Measurements from ENCODE around the gene FUT7.

FUT7 gene, protein sequence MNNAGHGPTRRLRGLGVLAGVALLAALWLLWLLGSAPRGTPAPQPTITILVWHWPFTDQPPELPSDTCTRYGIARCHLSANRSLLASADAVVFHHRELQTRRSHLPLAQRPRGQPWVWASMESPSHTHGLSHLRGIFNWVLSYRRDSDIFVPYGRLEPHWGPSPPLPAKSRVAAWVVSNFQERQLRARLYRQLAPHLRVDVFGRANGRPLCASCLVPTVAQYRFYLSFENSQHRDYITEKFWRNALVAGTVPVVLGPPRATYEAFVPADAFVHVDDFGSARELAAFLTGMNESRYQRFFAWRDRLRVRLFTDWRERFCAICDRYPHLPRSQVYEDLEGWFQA

DNA sequence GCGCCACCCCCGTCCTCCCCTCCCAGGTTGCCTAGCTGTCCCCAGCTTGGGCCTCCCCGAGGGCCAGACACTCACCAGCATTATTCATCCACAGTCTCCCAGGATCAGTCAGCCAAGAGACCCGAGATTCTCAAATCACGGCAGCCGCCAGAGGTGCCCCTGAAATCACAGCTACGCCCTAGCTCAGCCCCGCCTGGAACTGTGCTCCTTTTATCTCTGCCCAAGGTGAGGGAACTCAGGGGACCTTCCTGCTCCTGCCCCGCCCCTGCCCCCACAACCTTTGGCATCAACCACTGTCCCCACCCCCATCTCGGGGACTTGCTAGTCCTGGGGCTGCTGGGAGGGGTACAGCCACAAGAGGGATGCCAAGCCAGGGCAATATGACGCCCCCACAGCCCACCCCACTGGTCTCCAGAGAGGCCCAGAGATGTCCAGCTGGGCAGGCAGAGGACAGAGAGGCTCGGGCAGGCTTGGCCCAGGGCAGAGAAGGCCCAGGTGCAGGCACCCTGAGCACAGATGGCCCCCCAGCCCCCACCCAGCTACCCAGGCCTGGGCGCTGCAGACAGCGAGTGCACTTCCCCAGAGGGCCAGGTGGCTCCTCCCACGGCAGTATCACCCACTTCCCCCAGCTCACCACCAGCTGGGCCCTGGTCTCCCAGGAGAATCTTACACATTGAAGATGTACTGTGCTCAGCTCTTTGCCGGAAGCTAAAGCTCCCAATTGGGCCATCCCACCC, at the start of gene FUT7:
Gene FUT7, minus strand, starts transcription at position 185 of the 737 bp plus-strand sequence. Its CDS starts 97 bp downstream, at position 88.
- no peak for DNase-seq (ENCODE audit: low read depth)

DNA sequence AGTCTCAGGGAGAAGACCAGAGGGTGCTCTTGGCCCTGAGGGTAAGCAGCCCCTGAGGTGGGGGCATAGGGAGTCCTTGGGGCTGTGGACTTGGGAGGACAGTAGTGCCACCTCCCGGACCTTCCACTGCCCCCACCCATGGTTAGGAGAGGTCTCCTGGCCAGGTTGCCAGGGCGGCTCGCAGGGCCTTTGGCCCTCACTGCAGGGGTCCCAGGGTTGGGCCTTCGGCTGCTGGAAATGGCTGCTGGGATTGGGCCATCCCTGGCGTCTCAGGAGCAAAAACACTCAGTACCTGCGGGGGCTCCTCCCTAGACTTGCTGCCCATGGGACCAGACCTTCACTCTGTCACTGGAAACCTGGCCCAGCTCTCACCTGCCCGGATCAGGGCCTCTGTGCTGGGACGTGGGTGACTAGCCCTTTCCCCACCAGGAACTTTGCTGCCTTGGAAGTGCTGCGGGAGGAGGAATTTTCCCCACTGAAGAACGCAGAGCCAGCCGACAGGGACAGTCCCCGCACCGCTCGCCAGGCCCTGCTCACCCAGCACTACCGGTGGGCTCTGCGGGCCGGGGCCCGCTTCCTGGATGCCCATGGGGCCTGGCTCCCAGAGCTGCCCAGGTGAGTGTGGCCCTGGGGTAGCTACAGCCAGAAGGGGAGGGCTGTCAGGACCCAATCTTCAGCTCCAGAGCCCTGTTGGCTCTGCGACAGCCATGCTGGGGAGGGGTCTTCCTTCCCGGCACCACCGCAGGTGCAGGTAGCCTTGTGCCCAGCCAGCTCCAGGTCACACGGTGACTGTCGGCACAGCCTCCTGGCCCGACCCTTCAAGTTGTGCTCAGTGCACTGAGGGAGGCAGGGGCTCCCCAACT, 48.6 kb upstream of the FUT7 start:
- DNase-seq (ENCODE audit: low read depth) = no peak

DNA sequence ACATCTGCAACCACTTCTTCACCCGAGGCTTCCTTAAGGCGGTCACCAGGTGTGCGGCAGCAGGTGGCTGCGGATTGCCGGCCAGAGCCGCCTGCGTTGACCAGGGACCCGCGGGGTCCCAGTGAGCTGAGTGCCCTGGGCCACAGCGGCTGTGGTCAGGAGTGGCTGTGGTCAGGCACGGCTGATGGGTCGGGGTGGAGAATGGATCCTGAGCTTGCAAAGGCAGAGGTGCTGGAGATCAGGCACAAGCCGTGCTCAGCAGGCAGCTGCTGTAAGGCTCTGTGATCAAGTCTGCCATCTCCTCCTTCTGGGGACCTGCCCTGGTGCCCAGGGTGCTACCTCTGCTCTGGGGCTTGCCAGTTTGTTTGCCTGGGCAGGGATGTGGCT, 47.5 kb upstream of the FUT7 start:
- DNase-seq (ENCODE audit: low read depth) = no peak

DNA sequence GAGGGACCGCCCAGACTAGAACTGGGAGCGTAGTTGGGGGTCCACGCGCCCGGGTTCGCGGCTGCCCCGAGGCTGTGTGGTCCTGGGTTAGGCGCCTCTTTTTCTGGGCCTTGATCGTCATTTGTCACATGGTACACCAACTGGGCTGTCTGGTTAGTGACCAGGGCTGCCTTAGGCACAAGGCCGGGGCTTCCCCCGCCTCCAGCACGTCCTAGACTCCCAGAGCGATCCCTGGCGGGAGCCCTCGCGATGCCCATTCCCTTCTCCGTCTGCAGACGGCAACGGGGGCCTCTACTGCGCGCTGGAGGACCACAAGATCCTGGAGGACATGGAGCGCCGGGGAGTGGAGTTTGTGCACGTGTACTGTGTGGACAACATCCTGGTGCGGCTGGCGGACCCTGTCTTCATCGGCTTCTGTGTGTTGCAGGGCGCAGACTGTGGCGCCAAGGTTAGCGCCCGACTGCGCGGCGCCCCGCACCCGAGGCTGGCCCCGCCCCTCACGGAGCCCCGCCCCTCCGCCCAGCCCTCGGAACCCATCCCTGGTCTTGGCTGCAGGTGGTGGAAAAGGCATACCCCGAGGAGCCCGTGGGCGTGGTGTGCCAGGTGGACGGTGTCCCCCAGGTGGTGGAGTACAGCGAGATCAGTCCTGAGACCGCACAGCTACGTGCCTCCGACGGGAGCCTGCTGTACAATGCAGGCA, 47.0 kb upstream of the FUT7 start:
- no peak for DNase-seq (ENCODE audit: low read depth)

DNA sequence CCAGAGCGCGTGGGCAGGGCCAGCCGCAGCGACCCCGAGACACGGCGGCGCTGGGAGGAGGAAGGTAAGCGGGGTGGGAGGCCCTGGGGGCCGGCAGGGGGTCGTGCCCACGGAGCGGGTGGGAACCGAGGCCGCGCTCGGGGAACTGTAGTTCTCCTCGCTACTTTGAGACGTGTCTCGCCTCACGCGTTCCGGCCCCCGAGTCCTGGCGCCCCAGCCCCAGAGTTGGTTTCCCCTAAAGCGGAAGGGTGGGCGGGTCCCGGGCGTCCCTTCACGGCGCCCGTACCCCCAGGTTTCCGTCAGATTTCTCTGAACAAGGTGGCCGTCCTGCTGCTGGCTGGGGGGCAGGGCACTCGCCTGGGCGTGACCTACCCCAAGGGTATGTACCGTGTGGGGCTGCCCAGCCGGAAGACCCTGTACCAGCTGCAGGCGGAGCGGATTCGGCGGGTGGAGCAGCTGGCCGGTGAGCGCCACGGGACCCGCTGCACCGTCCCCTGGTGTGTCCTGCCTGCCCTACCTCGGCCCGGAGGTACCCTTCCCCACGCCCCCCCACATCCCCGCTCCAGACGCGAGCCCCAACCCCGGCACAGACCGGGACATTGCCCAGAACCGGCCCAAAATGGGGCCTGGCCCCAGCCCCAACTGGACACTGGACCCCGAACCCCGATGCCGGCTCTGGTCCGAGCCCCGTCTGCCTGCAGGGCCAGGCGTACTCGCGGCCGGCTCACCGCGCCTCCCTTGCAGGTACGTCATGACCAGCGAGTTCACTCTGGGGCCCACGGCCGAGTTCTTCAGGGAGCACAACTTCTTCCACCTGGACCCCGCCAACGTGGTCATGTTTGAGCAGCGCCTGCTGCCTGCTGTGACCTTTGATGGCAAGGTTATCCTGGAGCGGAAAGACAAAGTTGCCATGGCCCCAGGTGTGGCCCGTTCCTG, 46.1 kb upstream of the FUT7 start:
- no peak for DNase-seq (ENCODE audit: low read depth)

DNA sequence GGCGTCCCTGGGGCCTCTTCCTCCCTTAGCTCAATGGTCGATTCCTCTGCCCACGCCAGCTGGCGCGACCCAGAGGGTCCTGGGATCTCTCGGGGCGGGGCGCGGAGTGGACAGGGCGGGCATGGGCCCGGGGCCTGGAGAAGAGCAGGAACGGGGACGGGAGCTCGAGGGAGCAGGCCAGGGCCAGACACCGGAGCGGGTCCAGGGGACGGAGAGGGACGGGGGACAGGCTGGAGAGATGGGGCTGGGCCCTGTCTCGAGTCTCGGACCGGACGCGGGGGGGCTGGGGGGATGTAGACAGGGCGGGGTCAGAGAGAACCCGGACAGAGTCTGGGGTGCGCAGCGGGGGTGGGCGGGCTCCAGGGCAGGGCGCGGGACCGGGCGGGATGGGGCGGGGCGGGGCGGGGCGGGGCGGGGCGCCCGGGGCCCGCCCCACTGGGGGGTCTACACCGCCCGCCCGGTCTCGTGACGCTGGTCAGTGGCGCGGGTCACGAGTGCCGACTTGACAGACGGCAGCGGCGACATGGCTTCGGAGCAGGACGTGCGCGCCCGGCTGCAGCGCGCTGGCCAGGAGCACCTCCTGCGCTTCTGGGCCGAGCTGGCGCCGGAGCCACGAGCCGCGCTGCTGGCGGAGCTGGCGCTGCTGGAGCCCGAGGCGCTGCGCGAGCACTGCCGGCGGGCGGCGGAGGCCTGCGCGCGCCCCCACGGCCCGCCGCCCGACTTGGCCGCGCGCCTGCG, 45.3 kb upstream of the FUT7 start, which contains the start of gene UAP1L1:
Gene UAP1L1, plus strand, starts transcription at position 508 of the 738 bp plus-strand sequence. Its CDS starts 16 bp downstream, at position 524.
- DNase-seq (ENCODE audit: low read depth) = no peak

DNA sequence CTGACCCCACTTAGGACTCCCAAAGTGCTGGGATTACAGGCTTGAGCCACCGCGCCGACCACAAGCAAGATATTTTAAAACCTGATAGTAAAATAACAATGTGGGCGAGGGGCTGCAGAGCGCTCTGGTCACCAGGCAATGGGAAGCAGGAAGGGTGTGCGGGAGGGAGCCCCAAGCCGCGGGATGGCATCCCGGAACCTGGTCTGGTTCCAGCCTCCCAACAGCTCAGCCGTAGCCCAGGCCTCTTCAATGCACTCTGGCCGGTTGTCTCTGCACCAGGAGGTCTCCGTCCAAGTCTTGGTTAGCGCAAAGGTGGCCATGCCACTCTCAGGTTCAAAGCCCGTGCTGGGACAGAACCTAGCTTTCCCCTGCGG, 44.7 kb upstream of the FUT7 start:
- DNase-seq (ENCODE audit: low read depth) = no peak

DNA sequence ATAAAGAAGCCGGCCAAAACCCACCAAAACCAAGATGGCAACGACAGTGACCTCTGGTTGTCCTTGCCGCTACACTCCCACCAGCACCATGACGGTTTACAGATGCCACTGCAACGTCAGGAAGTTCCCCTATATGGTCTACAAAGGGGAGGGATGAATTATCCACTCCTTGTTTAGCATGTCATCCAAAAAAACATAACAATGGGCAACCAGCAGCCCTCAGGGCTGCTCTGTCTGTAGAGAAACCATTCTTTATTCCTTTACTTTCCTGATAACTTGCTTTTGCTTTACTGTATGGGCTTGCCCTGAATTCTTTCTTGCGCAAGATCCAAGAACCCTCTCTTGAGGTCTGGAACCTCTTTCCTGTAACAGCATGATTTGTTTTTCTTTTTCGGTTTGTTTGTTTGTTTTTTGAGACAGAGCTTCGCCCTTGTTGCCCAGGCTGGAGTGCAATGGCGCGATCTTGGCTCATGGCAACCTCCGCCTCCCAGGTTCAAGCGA, 43.4 kb upstream of the FUT7 start:
- no peak for DNase-seq (ENCODE audit: low read depth)

DNA sequence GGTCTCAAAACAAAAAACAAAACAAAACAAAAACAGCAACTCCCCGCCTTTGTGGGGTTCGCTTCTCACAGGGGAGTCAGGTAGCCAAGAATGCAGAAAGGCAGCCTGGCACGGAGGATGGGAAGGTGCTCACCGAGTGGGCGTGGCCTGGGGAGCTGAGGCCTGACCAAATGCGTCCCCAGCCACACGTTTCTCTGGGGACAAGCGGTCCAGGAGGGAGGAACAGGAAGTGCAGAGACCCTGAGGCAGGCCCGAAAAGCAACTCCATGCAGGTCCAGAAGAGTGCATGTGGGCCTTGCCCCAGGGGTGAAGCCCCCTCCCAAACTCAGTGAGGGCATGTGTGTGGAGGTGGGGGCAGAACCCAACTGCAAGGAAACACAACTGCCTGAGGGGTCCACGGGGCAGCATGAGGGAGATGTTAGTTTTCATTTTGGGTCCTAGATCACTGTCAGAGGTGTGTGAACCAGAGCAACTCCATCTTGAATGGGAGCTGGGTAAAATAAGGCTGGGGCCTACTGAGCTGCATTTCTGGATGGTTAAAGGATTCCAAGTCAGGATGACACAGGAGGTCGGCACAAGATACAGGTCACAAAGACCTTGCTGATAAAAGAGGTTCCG, 42.9 kb upstream of the FUT7 start:
- no peak for DNase-seq (ENCODE audit: low read depth)

DNA sequence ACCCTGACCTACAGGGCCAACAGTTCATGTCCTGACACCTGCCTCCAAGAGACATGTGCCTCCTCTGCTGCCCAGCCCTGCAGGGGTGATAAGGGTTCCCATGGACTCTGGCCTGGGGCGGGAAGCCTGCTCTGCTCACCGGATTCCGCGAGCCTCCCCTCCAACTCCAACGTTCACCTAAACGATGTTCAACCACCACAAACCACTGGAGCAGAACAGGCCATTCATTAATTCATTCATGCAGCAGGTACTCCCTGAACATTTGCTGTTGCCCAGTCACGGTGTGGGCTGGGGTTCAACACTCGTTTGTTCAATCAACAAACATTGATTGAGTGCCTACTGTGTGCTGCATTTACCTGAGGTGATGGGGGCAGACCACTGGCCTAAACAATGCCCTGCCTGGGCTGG, 42.1 kb upstream of the FUT7 start:
- no peak for DNase-seq (ENCODE audit: low read depth)

DNA sequence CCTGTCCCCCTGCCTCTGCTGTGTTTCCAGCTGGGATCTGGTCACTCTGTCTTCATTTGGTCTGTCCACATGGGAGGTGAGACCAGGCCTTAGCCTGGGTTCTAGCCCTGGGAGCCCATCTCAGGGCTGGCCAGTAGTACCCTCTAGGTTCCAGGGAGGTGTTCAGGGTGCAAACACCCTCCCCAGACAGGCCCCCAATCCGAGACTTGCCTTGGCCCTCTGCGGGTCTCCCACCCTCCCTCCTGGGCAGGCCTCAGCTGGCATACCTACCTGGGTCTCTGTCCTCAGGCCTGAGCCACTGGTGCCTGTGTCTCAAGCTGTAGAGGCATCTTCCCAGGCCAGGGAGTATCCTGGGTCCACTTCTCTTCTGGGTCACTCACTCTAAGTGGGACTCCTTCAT, 39.4 kb upstream of the FUT7 start:
- DNase-seq (ENCODE audit: low read depth) = no peak

DNA sequence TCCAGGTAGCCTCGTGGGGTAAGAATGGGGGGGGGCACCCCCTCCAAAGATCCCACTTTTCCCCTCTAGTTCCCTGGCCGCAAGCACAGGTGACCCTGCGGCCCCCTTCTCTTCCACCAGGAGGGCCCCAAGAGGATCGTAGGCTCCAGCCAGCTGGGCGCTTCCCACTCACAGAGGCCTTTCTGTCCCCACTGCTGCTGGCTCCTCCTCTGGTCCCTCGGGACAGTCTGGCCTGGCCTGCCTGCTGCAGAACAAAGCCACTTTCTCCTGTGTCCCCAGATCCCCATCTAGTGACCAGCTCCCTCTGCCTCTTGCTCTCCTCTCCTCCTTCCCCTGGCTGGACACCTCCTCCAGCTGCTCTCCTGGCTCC, 39.0 kb upstream of the FUT7 start:
- no peak for DNase-seq (ENCODE audit: low read depth)

DNA sequence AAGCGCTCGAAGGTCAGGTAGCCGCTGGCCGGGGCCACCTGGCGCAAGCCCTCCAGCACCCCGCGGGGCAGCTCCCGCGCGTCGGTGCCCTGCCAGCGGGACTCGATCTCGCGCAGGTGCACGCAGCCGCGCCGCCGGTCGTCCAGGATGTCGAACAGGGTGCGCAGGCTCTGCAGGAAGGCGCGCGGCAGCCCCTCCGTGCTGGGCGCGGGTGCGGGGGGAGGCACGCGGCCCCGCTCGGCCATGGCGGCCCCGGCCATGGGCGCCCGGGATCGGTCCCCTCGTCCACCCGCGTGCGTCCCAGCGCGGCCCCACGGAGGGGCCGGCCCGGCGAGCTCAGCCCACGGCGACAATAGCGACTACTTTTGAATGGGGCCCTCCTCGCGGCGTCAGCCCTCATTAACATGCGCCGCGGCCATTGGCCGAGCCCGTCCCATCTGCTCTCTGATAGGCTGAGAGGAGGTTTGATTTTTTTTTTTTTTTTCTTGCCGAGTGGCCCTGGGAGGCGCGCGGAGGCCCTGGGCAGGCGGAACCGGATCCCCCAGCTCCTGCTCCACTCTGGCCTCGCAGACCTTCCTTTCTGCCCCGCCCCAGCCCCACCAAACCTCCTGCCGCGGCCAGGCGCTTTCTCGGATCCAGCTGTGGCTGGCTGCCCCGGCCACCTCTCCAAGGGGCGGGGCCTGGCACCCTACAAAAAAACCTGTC, 38.5 kb upstream of the FUT7 start, which contains the start of gene SAPCD2:
Gene SAPCD2, minus strand, starts transcription at position 357 of the 705 bp plus-strand sequence. Its CDS starts 97 bp downstream, at position 260.
- no peak for DNase-seq (ENCODE audit: low read depth)

DNA sequence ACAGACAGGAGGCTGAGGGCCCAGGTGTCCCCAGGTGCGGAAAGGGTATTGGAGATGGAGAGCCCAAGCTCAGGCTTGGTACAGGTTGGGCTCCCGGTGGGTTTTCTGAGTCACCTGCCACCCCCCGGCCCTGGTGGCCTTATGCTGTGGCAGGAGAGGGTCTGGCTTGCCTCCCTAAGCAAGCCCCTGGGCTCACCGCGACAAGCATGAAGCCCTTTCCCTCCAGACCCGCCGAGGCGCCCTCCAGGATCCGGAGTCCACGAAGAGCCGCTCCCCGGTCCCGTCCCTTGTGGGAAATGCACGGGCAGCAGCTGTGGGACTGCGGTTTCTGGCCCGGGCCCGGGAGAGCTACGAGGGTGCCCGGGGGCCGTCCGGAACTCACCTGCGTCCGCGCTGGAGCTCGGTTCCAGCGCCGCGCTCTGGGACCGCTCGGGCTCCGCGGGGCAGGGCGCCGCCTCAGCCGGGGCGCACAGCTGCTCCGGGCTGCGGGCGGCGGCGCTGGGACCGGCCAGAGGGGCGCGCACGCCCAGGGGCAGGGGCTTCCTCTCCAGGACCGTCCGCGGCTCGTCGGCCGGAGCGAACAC, 37.7 kb upstream of the FUT7 start:
- no peak for DNase-seq (ENCODE audit: low read depth)

DNA sequence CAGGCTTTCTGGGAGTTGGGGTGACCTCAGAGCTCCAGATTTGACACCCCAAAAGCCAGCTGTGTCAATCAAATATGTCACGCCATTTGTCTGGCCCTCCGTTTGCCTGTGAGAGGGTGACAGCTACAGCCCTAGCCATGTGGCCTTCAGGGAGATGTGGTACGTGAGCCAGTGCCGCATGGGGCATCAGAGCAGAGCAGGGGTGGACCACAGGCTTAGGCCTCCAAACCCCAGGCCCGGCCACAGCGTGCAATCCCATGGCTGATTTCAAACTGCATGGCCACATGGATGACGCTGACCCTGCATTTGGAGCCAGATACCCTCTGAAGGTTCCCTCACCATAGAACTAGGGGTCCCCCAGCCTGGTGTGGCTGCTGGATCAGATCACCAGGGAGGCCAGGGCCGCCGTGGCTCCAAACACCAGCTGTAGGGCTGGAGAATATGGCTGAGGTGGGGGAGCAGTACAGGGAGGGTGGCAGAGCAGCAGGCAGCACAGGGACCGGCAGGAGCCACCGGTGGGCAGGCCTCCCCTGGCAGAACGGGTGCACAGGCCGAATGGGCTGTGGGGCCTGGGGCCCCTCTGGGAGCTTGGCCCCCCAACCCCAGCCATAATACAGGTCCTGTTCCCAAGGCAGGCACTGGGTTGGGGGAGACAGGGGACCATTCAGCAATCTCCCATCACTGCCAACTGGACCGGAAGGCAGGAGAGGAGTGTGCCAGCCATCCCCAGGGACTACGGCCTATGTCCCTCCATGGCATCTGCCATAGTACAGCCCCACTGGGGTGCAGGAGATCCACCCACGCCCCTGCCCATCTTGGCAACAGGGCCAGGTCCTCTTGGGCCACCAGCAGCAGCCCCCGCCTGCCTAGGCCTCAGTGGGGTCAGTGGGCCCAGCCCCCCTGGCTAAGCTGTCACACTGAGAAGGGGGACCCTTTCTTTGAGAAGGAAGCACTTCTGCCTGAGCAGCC, 36.9 kb upstream of the FUT7 start:
- no peak for DNase-seq (ENCODE audit: low read depth)

DNA sequence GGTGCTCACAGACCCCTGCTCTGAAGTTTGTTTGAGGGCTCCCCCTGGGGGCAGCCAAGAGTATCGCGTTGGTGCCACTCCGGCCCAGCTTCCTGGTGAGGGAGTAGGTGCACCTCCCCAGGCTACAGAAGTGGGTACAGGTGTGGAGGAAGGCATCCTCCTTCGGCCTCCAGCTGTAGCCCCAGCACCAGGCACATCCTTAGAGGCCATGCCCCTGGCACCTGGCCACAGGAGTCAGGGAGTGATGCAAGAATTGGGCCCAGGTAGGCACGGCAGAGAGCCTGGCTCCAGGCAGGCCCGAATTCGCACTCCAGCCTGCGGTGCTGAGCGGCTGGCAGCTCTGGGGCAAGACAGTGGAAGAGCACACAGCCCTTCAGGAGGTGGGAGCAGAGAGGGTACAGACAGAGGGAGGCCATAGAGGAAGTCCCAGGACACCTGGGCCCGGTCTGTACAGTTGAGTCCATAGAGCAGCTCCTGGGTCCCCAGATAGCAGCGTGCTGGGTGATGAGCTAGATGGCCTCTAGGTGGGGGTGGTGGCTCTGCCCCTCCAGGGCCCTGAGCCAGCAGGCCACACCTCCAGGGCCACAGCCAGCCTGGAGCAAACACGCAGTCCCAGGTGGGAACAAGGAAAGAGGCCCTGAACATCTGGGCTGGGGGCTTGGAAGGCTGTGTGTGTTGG, 36.1 kb upstream of the FUT7 start:
- no peak for DNase-seq (ENCODE audit: low read depth)

Data from non-pigmented ciliary epithelial cell (primary cell).